HepG2 (cell line): ENCODE measurements around the gene INO80C.

Experiments used
- SIN3A ChIP-seq: IDR thresholded peaks from 2 replicates; pipeline ENCODE4 v1.6.1; 2011; ENCODE audit warnings: low read depth, mild to moderate bottlenecking, control low read depth, low read length, borderline replicate concordance
- TF ChIP-seq, protein P1 (sequence below): sonication (generic); formaldehyde crosslinking; IDR thresholded peaks from 2 replicates; pipeline ENCODE4 v1.5.1; 2020; ENCODE audit warnings: missing genetic modification reagents, mild to moderate bottlenecking, borderline replicate concordance
- TF ChIP-seq, protein P2 (sequence below): sonication (generic); formaldehyde crosslinking; IDR thresholded peaks from 2 replicates; pipeline ENCODE4 v1.5.0; 2020; ENCODE audit warnings: mild to moderate bottlenecking, missing genetic modification reagents, moderate library complexity

DNA sequence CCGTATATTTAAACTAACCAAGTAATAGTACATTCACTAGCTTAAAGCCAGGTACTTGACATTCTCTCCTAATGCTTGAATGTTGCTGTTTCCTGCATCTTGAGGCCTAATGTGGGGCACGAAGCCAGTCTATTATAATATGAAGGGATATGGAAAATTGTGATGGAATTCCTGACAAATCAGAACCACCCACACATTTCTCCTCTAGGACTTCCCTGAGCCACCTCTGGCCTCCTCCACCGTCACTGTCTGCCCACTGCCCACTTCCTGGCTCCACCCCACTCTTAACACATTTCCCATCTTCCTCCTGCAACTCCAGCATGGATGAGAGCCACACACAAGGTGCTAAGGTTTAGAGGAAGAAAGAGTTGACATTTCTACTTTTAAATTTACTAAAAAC lies 19.0 kb upstream of the INO80C start:
- TF ChIP-seq, protein P1, sequence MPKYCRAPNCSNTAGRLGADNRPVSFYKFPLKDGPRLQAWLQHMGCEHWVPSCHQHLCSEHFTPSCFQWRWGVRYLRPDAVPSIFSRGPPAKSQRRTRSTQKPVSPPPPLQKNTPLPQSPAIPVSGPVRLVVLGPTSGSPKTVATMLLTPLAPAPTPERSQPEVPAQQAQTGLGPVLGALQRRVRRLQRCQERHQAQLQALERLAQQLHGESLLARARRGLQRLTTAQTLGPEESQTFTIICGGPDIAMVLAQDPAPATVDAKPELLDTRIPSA = no peak
- TF ChIP-seq SIN3A = no peak
- TF ChIP-seq, protein P2, sequence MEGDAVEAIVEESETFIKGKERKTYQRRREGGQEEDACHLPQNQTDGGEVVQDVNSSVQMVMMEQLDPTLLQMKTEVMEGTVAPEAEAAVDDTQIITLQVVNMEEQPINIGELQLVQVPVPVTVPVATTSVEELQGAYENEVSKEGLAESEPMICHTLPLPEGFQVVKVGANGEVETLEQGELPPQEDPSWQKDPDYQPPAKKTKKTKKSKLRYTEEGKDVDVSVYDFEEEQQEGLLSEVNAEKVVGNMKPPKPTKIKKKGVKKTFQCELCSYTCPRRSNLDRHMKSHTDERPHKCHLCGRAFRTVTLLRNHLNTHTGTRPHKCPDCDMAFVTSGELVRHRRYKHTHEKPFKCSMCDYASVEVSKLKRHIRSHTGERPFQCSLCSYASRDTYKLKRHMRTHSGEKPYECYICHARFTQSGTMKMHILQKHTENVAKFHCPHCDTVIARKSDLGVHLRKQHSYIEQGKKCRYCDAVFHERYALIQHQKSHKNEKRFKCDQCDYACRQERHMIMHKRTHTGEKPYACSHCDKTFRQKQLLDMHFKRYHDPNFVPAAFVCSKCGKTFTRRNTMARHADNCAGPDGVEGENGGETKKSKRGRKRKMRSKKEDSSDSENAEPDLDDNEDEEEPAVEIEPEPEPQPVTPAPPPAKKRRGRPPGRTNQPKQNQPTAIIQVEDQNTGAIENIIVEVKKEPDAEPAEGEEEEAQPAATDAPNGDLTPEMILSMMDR (CRISPR knock-in tag) = no peak
